ENCODE results near the gene ASTL. TPM values are rescaled to one million over a fixed set of nuclear protein-coding genes. Genes with fewer than 3 reads are reported as not detected.

Gene ASTL
- total RNA-seq, 1 donor from 2014 or later: not detected

DNA sequence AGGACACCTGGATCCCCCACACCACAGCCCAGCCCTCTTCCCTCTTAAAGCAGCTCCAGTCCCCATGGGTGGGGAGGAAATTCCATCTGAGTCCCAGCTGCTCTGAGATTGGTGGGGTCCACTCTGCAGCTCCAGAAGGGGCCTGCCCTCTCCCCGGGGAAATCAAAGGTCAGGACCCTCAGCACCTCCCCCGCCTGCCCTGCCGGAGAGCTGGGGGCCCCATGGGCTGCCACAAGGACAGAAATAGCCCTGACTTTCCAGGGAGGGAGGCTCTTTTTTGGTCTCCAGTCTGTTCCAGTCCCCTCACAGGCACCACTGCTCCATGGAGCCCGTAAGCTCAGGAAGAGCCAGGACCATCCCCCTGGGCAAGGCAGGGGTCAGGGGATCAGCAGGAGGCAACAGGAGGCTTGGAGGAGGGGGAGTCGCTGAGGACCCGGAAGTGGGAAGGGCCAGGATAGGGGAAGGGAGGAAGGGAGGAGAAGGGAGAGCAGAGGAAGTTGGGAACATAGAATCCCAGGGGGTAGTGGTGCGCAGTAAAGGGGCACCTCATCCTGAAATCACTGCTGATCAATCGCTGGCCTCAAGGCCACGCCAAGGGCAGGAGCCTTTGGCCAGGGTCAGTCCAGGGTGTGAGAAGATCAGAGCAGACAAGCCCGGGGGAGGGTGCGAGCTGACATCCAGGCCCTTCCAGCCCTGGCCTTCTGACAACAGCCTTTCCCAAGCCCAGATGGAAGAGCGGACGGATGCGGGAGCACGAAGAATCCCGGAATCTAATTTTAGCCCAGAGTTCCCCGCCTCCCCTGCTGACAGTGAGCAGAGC is 29.6 kb downstream of the ASTL start:
- H3K36me3 Mint-ChIP-seq (ENCODE audit: unreplicated experiment): peaks cover 10% of the 10 kb centered on the region
- peak overlapping the region; percentile 93 for H3K27ac Mint-ChIP-seq (ENCODE audit: unreplicated experiment)
- H3K4me1 Mint-ChIP-seq (ENCODE audit: low read depth, unreplicated experiment): peaks cover 12% of the 10 kb centered on the region
- TF ChIP-seq, protein P1, sequence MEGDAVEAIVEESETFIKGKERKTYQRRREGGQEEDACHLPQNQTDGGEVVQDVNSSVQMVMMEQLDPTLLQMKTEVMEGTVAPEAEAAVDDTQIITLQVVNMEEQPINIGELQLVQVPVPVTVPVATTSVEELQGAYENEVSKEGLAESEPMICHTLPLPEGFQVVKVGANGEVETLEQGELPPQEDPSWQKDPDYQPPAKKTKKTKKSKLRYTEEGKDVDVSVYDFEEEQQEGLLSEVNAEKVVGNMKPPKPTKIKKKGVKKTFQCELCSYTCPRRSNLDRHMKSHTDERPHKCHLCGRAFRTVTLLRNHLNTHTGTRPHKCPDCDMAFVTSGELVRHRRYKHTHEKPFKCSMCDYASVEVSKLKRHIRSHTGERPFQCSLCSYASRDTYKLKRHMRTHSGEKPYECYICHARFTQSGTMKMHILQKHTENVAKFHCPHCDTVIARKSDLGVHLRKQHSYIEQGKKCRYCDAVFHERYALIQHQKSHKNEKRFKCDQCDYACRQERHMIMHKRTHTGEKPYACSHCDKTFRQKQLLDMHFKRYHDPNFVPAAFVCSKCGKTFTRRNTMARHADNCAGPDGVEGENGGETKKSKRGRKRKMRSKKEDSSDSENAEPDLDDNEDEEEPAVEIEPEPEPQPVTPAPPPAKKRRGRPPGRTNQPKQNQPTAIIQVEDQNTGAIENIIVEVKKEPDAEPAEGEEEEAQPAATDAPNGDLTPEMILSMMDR (IDR thresholded peaks at IDR 0.05; ENCODE audit: partially characterized antibody, unreplicated experiment): no peak
- peak; percentile 64 for DNase-seq
- H3K9me3 Mint-ChIP-seq (ENCODE audit: unreplicated experiment): peaks cover 5% of the 10 kb centered on the region
- peak overlapping the region; percentile 85 for H3K4me3 Mint-ChIP-seq (ENCODE audit: unreplicated experiment)
- peaks cover 5% of the 10 kb centered on the region for H3K27me3 Mint-ChIP-seq (ENCODE audit: unreplicated experiment)

DNA sequence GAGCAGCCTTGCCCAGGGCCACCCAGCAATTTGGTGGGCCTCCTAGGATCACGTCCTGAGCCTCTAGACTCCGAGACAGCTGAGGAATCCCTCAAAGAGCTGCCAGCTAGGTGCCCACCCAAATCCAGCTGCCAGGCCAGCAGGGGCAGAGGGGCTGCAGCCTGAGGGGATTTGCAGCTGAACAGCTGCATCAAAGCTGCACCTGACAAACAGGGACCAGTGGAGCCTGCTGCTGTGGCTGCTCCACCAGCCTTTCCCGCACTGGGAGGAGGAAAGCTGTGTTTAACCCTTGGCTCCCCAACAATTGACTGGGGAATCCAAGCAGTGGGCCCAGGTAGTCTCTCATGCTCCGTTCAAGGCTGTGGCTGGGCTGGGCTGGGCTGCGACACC is 30.2 kb downstream of the ASTL start:
- DNase-seq: peak; percentile 62
- peaks cover 5% of the 10 kb centered on the region for H3K27me3 Mint-ChIP-seq (ENCODE audit: unreplicated experiment)
- no peak overlapping the region for H3K4me3 Mint-ChIP-seq (ENCODE audit: unreplicated experiment)
- H3K27ac Mint-ChIP-seq (ENCODE audit: unreplicated experiment): peak overlapping the region; percentile 33
- TF ChIP-seq, protein P1 (IDR thresholded peaks at IDR 0.05; ENCODE audit: partially characterized antibody, unreplicated experiment): no peak
- peaks cover 12% of the 10 kb centered on the region for H3K4me1 Mint-ChIP-seq (ENCODE audit: low read depth, unreplicated experiment)
- H3K36me3 Mint-ChIP-seq (ENCODE audit: unreplicated experiment): peaks cover 10% of the 10 kb centered on the region
- H3K9me3 Mint-ChIP-seq (ENCODE audit: unreplicated experiment): peaks cover 5% of the 10 kb centered on the region

DNA sequence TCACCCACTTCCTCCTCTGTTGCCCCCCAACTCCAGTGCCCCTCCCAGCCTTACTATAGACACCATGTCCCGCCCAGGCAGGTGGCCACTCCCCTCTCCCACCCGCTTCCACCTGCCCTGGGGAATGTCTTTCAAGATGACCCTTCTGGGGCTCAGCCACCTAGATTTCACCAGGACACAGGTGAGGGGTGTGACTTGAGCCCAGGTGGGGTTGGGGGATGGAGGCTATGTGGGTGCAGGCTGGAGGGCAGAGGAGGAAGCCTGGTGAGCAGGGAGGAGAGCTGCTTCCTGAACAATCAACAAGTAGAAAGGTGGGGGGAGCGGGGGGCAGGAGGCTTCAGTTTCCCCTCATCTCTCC is 30.6 kb downstream of the ASTL start:
- H3K27ac Mint-ChIP-seq (ENCODE audit: unreplicated experiment): no peak overlapping the region
- peaks cover 5% of the 10 kb centered on the region for H3K9me3 Mint-ChIP-seq (ENCODE audit: unreplicated experiment)
- DNase-seq: no peak
- H3K27me3 Mint-ChIP-seq (ENCODE audit: unreplicated experiment): peaks cover 5% of the 10 kb centered on the region
- H3K4me1 Mint-ChIP-seq (ENCODE audit: low read depth, unreplicated experiment): peaks cover 12% of the 10 kb centered on the region
- H3K4me3 Mint-ChIP-seq (ENCODE audit: unreplicated experiment): no peak overlapping the region
- TF ChIP-seq, protein P1 (IDR thresholded peaks at IDR 0.05; ENCODE audit: partially characterized antibody, unreplicated experiment): no peak
- H3K36me3 Mint-ChIP-seq (ENCODE audit: unreplicated experiment): peaks cover 10% of the 10 kb centered on the region

DNA sequence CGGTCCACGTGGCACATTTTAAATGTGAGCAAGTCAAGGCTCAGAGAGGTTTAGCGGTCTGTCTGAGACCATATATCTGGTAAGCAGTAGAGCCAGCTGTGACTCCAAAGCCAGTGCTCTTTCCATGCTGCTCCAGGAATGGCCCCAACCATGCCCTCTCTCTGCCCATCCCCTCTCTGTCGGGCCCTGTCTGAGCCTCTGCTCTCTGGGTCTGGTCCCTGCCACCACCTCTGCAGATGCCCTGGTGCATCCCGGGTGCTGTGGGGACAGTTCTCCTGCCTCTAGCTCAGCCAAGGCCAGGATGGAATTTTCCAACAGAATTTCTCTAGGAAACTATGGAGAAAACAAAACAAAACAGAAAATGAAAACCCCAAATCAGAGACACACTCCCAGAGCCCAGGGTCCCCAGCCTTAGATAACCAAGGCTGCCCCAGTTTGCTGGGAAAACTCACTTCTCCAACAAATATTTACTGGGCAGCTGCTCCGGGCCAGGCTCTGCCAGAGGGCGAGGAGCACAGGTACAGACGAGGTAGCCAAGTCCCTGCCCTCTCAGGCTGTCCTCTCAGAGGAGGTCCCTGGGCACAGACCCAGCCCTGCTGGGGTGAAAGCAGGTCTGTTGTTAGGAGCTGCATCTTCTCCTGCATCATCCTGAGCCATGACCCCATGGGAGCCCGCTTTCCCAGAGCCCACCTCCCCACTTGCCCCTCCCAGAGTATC is 31.2 kb downstream of the ASTL start:
- DNase-seq: peak; percentile 11
- H3K4me3 Mint-ChIP-seq (ENCODE audit: unreplicated experiment): no peak overlapping the region
- H3K36me3 Mint-ChIP-seq (ENCODE audit: unreplicated experiment): peaks cover 10% of the 10 kb centered on the region
- no peak overlapping the region for H3K27ac Mint-ChIP-seq (ENCODE audit: unreplicated experiment)
- TF ChIP-seq, protein P1 (IDR thresholded peaks at IDR 0.05; ENCODE audit: partially characterized antibody, unreplicated experiment): no peak
- H3K9me3 Mint-ChIP-seq (ENCODE audit: unreplicated experiment): peaks cover 5% of the 10 kb centered on the region
- peaks cover 12% of the 10 kb centered on the region for H3K4me1 Mint-ChIP-seq (ENCODE audit: low read depth, unreplicated experiment)
- peaks cover 5% of the 10 kb centered on the region for H3K27me3 Mint-ChIP-seq (ENCODE audit: unreplicated experiment)
